HG03432 (cell line): ENCODE data around the gene PIAS3.
"Not testable (repeated sequence)": the region's sequence is repeated elsewhere in the genome, so short reads cannot be mapped to it uniquely, and the experiment has no call there.

Experiments
- ATAC-seq: cut with Tn5 transposase; IDR thresholded peaks from one replicate; pipeline ENCODE4 v1.9.1; 2021; ENCODE audit warnings: mild to moderate bottlenecking, moderate library complexity; ENCODE audit not compliant: unreplicated experiment

PIAS3 gene

DNA sequence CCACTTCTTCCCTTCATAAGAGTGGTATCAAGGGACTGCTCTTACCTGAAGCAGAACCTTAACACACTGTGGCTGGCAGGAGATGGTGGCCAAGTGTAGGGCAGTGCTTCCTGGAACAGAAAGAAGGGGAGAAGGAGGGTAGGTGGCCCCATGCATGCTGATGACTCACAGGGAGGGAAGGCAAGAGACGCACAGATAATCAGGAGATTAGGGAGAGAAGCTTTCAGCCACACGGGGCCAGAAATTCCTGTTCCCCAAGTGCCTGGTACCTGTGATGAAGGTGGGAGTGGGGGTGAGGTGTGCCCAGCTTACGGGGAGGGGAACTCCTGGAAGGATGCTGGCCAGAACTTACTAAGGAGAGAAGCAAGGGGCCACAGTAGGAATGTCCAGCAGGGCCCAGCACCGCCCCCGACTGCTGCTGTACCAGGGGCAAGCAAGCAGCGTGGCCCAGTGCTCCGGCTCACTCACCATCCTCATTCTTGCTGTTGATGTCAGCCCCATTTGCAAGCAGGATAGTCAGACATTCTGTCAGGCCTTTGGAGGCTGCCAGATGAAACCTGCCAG, 19.1 kb upstream of the PIAS3 start:
- no peak for ATAC-seq

DNA sequence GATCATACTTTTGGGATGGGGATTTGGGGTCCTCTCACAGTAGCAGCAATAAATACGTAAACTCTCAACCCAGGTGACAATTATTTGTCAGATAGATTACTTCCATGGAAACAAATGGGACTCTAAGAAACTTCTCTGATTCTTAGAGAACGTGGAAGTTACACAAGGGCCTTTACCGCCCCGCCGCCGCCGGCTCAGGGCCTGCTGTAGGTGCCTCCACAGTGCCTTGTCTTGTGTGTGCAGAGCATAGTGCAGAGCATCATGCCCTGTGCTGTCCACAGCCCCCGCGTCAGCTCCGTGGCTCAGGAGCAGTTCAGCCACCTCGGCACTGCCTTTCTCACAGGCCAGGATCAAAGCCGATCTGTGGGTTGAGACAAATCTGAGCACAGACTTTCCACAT, 15.8 kb upstream of the PIAS3 start:
- ATAC-seq, result no peak

DNA sequence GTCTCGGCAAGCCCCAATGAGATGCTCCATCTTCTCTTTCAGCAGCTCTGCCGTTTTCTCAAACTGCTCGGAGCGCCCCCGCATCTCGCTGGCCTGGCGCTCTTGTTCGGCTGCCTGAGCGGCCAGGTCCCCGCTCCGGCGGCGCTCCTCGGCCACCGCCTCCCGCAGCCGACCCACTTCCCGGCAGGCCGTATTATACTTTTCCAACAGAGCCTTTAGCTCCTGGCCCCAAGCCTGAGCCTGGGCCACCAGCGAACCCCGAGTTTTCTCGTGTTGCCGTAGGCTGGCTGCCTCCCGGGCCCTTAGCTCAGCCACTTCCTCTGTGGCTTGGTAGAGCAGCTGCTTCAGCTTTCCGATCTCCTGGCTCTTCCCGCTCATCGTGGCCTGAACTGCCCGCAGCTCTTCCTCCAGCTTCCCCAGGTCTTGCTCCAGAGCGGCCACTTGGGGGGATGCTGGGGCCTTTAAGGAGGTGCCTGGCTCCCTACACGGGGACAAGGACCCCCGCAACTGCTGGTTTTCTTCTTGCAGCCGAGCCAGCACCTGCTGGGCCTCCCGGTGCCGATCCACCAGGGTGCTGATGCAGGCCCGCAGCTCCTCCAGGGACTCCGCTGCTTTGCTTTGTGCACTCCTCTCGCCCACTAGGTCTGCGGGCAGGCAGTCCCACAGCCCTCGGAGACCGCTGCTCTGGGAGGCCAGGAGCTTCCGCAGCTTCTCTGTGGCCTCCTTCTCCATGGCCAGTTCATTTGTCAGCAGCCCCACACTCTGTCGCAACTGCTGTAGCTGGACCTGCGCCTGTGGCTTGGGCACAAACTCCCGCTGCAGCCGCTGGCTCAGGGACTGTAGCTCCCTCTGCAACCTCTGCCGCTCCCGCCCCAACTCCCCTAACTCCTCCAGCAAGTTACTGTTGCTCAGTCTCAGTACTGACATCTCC, 13.4 kb upstream of the PIAS3 start:
- no peak for ATAC-seq

DNA sequence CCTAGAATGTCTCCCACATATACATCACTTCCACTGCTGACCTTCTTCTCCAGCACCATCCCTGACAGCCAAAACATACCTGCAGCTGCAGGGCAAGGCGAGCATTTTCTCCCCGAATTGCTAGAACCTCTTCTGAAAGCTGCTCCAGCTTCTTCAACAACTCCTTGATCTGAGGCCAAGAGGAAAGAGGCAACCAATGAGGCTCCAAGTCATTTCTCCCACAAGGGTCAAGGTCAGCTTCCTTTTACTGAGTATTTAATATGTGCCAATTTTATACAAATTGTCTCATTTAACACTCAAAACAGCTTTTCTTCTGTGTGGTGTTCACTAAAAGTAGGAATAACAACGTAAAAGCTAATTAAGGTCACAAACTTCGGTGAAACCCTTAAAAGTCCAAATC, 9.4 kb upstream of the PIAS3 start:
- ATAC-seq, result no peak

DNA sequence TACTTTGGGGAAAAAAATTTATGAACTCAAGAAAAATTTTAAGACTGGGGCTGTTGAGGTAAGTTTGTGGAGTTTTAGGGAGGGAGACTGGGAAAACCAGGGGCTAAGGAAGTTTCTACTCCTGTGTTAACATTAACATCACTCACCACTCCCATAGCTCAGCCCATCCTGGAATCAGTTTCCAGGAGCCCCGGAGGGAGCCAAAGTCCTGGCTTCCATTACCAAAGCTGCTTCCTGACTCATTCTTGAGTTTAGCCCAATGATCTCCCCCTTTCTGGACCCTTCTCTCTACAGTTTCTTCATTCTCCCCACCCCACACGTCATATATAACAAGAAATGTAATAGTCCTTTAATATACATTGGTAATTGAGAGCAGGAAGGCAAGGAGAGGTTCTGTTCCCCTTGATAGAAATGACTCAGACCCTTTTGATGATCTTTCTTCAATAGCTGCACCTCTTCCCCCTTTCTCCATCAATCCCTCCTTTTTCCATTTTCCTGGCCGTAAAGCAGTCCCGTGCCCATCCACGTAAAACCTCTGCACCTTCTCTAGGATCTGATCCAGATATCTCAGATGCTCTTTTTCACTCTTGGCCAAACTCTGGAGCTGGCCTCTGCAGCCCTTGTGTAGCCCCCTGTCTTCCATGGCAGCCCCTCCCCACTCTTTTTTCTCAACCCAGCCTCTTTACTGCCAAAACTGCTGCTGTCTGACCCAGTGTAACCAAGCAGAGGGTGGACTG, 4.6 kb upstream of the PIAS3 start:
- no peak for ATAC-seq

DNA sequence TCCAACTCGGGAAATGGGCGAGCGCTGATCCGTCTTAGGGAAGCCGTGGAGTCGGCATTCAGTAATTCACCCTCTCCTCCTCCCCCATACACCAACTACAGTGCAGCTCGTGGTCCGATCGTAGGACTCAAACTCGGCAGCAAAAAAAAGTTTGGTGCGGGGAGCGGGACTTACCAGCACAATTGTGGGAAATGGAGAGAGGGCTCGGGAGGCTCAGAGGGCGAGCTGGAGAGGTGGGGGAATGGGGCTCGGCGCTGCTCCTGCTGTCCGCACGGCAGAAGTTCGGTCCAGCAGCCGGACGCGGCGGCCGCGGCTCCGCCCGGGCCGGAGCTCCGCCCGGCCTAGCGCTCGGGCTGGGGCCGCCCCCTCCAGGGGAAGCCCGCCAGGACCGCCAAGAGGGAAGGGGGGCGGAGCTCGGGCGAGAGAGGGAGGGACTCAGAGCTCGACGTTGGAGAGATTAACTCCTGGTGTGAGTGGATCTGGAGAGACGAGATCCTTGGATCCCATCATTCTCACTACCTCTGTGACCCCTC, 676 bp upstream of the PIAS3 start:
- peak; percentile 80 for ATAC-seq

DNA sequence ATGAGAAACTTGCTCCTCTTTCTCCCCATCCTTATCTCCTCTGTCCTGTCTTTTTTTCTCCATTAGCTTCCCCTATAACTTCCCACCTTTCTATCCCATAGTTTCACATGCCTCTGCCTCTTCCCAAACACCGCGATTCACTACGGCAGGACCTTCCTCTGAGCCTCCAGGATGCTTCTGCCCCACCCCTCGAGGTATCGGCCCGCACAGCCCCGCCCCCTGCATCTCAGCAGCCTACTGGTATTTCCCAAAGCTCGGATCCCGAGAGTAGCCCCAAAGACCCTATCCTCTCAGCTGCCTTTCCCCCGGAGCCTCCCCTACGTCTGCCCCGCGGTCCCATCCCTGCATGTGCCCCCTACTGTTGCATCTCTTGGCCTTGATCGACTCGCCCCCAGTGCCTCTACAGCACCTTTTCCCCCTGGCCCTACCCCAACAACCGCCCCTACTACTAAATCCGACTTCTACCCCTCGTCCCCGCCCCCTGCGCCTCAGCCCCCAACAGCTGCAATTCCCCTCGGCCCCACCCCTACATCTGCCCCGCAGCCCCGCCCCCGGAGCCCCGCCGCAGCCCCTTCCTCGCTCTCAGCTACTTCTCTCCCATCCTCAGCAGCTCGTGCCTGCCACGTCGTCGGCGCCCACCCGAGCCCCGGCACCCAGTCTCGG, 512 bp downstream of the PIAS3 start:
- peak; percentile 21 for ATAC-seq

DNA sequence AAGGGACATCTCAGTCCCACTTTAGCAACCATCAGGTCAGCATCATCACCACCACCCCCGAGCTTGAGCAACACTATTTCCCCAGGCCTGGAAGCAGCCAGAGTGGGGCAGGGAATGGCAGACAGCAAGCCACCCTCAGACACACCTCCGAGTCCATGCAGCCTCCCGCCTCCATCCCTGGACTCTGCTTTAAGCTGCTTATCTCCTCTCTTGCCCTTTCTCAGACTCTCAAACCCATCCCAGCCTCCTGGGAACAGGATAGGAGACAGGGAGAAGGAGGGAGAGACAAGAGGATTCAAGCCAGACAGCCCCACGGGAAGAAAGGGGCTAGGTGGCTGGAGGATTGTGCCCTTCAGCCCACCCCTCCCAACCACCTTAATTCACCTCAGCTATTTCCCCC, 1.7 kb downstream of the PIAS3 start:
- ATAC-seq, result no peak

DNA sequence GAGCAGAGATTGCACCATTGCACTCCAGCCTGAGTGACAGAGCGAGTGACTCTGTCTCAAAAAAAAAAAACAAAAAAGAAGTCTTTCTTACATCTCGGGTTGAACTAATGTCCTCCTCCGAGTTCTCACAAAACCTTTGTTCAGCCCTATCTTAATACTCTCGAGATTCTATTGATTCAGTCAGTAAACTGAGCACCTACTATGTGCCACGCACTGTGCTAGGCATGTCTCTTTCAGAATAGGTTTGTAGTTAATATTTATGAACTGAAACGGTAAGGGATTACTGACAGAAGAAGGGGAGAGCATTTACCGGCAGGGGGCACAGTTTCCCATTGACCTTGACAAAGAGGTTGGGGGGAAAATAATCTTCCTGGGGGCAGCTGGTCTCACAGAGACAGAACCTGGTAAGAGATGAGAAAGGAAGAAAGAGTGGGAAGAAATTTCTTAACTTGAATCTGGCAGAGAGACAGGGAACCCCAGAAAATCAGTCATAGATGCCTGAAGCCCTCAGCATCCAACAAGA, 3.4 kb downstream of the PIAS3 start:
- ATAC-seq, result no peak

DNA sequence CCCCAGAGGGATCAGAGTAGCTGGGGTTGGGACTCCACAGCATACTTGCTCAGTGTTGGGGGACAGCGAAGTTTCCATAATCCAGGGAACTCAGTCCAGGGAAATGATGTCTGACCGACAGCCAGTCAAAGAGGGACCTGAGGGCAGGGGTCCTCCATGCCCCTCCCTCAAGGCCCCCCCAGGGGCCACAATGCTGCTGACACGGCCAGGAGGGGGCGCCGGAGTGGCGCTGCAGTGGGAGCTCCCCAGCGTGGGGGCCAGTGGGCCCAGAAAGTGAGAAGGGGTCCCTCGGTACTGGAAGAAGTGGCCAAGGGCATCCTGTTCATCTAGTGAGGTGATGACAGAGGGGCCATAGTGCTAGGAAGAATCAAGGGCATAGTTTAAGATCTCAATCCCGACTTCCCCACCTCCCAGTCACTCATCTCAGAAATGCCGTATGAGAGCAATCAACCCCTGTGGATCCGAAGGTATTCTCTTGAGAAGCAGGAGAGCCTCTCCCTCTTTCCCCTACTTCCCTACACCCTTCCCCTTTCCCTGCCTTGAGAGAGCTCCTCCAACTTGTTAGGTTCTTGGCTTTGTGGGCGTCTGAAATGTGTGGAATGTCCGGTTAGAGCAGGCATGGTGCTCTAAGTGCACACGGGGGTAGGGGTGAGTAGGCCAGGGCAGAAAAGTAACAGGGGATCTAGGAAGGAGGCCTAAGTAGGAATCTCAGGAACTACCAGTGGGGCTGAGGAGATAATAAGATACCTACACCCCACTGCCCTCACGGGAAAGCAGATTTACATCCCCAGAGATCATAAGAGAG, 9.3 kb downstream of the PIAS3 start:
- ATAC-seq, result no peak

DNA sequence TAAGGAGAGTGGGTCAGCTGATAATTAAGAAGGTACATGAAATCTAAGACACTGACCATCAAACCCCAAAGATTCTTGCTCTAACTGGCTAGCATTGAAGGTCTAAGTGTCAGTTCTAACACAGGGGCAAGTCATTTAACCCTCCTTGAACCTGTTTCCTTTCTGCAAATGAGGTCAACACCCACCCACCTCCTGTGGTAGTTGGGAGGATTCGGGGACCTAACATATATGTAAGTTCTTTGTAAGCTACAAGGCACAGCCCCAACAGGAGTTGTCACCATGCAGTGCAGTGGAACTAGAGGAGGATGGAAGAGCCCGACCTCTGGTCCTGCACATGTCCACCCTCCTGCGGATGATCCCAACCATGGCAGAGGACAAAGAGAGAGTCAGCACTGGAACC, 11.1 kb downstream of the PIAS3 start:
- no peak for ATAC-seq

DNA sequence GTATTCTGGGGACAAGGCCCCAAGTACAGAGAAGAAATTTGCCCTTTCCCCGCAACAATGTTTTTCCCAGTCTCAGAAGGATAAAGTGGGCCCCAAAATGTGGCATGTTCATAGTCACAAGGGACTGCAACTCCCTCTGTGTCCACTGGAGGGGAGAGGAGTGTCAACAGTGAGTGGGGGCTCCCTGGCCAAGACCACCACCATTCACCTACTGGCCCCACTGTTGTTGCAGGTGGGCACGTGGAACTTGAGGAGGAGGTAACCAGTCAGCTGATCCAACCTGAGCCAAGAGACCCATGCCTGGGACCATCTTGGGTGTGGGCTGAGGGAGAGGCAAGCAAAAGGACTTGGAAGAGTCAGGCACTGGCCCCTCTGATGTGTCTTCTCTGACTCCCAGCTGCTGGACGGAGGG, 12.7 kb downstream of the PIAS3 start:
- peak; percentile 30 for ATAC-seq

DNA sequence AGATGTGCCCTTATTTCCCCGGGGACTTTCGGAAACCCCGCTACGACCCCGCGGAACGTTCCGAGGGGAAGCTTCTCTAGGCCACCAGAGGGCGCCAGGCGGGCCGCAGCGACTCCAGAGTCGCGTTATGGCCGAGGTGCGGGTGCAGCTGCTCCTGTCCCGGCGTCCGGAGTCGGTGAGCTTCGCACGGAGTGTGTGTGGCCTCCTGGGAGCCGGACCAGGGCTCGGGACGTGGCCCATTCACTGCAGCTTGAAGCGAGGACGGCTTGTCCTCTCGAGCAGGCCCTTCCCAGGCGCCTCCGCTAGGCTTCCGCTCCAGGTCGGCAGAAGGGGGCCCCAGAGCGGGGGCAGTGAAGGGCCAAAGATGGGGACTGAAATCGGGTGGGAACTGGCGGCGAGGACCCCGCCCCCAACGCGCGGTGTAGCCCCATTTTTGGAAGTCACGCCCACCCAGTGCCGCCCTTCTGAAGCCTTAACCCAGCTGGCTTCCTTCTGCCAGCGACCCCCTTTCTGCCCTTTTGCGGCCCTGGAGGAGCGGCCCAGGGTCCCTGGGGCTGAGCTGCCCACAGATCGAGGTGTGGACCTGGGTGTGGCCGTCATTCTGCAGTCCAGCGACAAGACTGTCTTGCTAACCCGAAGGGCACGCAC, 13.2 kb downstream of the PIAS3 start, which contains the start of gene NUDT17:
Gene NUDT17 (plus strand): TSS at position 117 of the 648 bp plus-strand sequence. CDS start 11 bp downstream, at position 128.
- ATAC-seq, result peak; percentile 73

DNA sequence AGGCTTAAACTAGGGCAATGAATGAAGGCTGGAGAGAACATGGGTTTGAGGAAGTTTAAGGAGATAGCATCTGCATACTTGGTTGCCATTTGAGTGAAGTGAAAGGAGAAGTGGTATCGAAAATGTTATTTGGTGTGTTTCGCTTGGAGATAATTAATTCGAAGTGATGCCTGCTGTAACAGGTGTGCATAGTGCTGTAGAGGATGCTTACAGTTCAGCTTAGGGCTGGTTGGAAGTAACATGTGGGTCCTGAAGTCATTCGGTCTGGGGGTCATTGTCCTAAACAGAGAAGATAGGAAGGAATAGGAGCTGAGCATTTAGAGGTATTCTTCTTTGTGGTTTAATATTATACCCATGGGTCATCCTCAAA, 13.8 kb downstream of the PIAS3 start:
- peak; percentile 75 for ATAC-seq

DNA sequence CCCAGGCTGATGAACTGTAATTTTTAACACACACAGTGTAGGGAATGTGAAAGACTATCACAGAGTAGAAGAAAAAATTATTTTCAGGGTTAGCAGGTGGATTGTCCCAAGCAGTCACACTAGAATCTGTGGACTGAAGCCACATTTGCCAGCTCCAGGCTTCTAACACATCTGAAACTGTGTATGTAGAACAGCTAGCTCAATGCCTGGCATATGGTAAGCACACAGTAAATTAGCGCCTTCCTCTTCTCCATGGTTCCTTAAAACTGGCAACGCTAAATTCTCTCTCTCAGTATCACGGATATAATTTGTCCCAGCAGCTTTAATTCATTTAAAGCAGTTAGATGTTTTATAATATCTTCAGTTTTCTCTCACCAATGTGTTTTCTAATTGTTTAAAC, 15.8 kb downstream of the PIAS3 start:
- ATAC-seq, result no peak

DNA sequence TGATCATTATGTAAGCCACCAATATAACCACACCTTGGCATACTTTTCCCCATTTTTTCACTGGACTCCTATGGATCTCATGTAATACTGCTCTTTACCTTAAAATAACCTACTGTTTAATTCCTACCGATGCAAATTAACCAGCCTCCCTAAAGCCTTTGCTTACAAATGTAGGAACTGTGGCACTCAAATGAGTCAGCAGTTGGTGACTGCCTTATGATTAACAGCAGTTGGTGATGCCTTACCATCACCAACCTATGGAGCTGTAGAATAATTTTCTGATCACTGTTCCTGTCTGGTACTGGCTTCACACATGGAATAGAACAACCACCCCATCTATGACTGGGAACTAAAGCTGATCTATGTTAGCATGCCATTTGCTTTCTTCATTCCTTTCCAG, 21.2 kb downstream of the PIAS3 start:
- no peak for ATAC-seq

DNA sequence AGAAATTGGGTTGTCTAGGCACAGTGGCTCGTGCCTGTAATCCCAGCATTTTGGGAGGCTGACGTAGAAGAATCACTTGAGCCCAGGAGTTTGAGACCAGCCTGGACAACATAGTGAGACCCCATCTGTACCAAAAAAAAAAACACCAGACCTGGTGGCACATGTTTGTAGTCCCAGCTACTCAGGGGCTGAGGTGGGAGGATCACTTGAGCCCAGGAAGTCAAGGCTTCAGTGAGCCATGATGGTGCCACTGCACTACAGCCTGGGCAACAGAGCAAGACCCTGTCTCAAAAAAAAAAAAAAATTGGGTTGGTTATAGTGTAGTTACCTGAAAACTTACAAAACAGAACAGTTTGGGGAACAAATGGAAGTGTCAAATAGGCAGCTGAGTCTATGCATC, 28.1 kb downstream of the PIAS3 start:
- not testable (repeated sequence) for ATAC-seq

DNA sequence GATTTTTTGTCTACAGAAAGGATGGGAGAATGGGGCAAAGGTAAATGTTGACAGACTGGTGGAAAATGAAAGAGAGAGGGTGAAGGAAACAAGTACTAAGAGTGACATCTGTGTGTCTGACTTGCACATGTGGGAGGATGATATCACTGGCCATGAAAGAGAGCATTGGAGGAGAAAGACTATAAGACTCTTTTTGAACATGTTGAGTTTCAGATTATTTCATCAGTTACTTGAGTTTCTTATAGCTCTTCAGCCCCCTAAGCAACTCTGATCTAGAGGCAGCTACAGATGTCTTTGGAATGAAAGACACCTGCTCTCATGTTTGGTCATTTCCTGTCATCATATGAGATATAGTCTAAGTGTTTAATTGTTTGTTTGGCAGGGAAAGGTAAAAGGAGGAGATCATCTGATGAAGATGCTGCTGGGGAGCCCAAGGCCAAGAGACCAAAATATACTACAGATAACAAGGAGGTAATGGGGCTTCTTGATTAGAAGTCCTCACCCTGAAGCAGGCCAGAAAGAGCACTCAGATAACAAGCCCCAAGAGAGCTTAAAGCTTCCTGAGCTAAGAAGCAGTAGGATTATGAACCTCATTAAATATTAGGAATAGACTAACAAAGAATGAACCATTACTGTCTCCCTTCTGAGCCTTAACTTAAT, 30.4 kb downstream of the PIAS3 start:
- ATAC-seq, result no peak

DNA sequence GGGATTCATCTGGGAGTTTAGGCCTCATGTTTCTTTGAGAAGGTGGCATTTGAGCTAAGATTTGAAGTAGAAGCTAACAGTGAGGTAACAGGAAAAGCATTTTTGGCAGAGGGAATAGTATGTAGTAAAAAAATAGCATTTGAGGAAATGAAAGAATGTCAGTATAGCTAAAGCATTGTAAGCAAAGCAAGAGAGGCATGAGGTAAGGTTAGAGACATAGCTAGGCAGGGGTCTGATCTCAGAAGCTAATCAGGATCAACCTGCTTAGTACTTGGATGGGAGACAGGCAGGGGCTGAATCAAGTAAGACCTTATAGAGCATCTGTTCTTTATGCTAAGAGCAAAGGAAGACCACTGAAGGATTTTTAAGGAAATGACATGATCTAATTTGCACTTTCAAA, 30.9 kb downstream of the PIAS3 start:
- no peak for ATAC-seq
